Measurements from ENCODE around the gene POLE3. TPM values are rescaled to one million over a fixed set of nuclear protein-coding genes. Genes with fewer than 3 reads are reported as not detected.

The POLE3 gene
- total and polyA plus RNA-seq, 9 of the 15 experiments (the other 6 are each of a cell fraction or from before 2014, with no cell fraction given) = 52.6 to 179 (median 110) TPM

GRCh38 chr9:113401027-113401792, 9.3 kb downstream of the POLE3 start, which contains the start of gene ALAD (continued):
- TF ChIP-seq ZNF124 (CRISPR knock-in tag; IDR thresholded peaks at IDR 0.05) (no peak), RBFOX2 (IDR thresholded peaks at IDR 0.05; ENCODE audit: low read depth, low read length) (peak; percentile 80), KLF16 (IDR thresholded peaks at IDR 0.05) (0 out of 2 replicates have a peak, but pooled peaks have one; percentile 54), CBX2 (IDR thresholded peaks at IDR 0.05; ENCODE audit: insufficient read depth, low read length, poor library complexity, severe bottlenecking) (no peak), BMI1 (IDR thresholded peaks at IDR 0.05; ENCODE audit: low read length) (no peak), ZNF41 (CRISPR knock-in tag; conservative IDR thresholded peaks at IDR 0.05) (no peak), ZNF717 (CRISPR knock-in tag; IDR thresholded peaks at IDR 0.05) (no peak), GATAD2A (IDR thresholded peaks at IDR 0.05) (peak; percentile 52; the same call in 1 of the 2 replicates), RBM34 (IDR thresholded peaks at IDR 0.05; ENCODE audit: borderline replicate concordance, insufficient read depth, low read length) (peak; percentile 76; the same call in 1 of the 2 replicates), RFX1 (IDR thresholded peaks at IDR 0.05) (no peak), DEAF1 (CRISPR knock-in tag; IDR thresholded peaks at IDR 0.05) (peak; percentile 72), HBP1 (CRISPR knock-in tag; IDR thresholded peaks at IDR 0.05) (no peak), ZNF121 (CRISPR knock-in tag; conservative IDR thresholded peaks at IDR 0.05) (no peak), HDAC1 (IDR thresholded peaks at IDR 0.05) (peak in 1 of 2 experiments; percentile 87; a peak in 2 of 4 replicates), NEUROD1 (IDR thresholded peaks at IDR 0.05; ENCODE audit: borderline replicate concordance, low read depth, low read length, partially characterized antibody) (no peak), ZNF764 (CRISPR knock-in tag; IDR thresholded peaks at IDR 0.05; ENCODE audit: low read depth) (no peak), CREB1 (IDR thresholded peaks at IDR 0.05) (peak; percentile 86), CREB1 (CRISPR knock-in tag; IDR thresholded peaks at IDR 0.05) (peak; percentile 84), ILF3 (IDR thresholded peaks at IDR 0.05; ENCODE audit: borderline replicate concordance) (no peak), SP1 (CRISPR knock-in tag; IDR thresholded peaks at IDR 0.05) (peak; percentile 98), SRSF7 (optimal IDR thresholded peaks at IDR 0.05; ENCODE audit: low read depth, low read length) (no peak), MYNN (IDR thresholded peaks at IDR 0.05) (no peak), MYNN (CRISPR knock-in tag; IDR thresholded peaks at IDR 0.05) (no peak), TAL1 (IDR thresholded peaks at IDR 0.05) (no peak), ZNF75A (CRISPR knock-in tag; IDR thresholded peaks at IDR 0.05) (no peak), KLF10 (CRISPR knock-in tag; IDR thresholded peaks at IDR 0.05) (no peak), PCBP1 (IDR thresholded peaks at IDR 0.05; ENCODE audit: low read depth, low read length, poor library complexity, severe bottlenecking) (peak; percentile 95)
